HCT116 (cell line): ENCODE data around the gene CPNE8. TPM values are rescaled to one million over a fixed set of nuclear protein-coding genes. Genes with fewer than 3 reads are reported as not detected.

Experiments used
- ATAC-seq: fragments of 200-7000 bp; cut with Tn5 transposase; 2 replicates; pipeline ENCODE4 v1.9.1; 2020; ENCODE audit warnings: mild to moderate bottlenecking, moderate library complexity
- BruUV-seq: library from RNA; stranded (reverse); fragments of 400-500 nt; replicated peaks from 2 replicates; lab custom pipeline; 2021; lab: Mats Ljungman, UMichigan
- CTCF ChIA-PET: fragments of 300-600 bp; sonication (Branson Sonifier 250); formaldehyde crosslinking; loops from one replicate; lab custom pipeline; 2021; ENCODE audit warnings: antibody characterized with exemption; lab: Charles Lee
- POLR2A ChIA-PET: fragments of 300-600, 350-600 bp; sonication (Branson Sonifier 250); formaldehyde crosslinking; loops from one replicate; lab custom pipeline; 2021; ENCODE audit warnings: antibody characterized with exemption; lab: Charles Lee
- RAD21 ChIA-PET, 2 experiments: fragments of 300-600 bp; sonication (Branson Sonifier 250); formaldehyde crosslinking; loops; one replicate each; lab custom pipeline; 2023; ENCODE audit warnings: low total read pairs in 2 of 2; ENCODE audit not compliant: uncharacterized antibody in 2 of 2, unreplicated experiment in 2 of 2, low non-redundant PET in 1 of 2; lab: Charles Lee
- DNase-seq: peaks from one replicate; pipeline ENCODE4 v3.0.0-alpha.2; 2010; ENCODE audit warnings: low read depth, low spot score
- H2AFZ ChIP-seq: fragments of 200-600 bp; shearing (Covaris generic), sonication (generic); 2 replicates; pipeline ENCODE4 v1.6.1; 2017; ENCODE audit warnings: low read depth, mixed run types, mixed read lengths, antibody characterized with exemption, low read length; ENCODE audit not compliant: poor library complexity, severe bottlenecking
- H3K27ac ChIP-seq: 2 replicates; pipeline ENCODE4 v1.5.1; 2012; ENCODE audit warnings: low read depth, low read length
- H3K27me3 ChIP-seq: fragments of 200-600 bp; sonication (generic); 2 replicates; pipeline ENCODE4 v1.6.1; 2016; ENCODE audit warnings: mixed run types, low read length, mixed read lengths; ENCODE audit not compliant: insufficient read depth
- H3K36me3 ChIP-seq, 2 experiments: fragments of 200-500 bp in 1 of 2; fragments of 200-600 bp in 1 of 2; sonication (Bioruptor generic) in 1 of 2; sonication (generic) in 1 of 2; 2 replicates each; pipeline versions ENCODE4 v1.5.1 to v1.6.1; 2014 to 2016; ENCODE audit warnings: low read length in 2 of 2, inconsistent platforms in 1 of 2, mixed read lengths in 1 of 2, mixed run types in 1 of 2; ENCODE audit not compliant: insufficient read depth in 2 of 2, control insufficient read depth in 1 of 2
- H3K4me1 ChIP-seq, 2 experiments: fragments of 200-600 bp in 1 of 2; sonication (generic) in 1 of 2; 2 replicates each; pipeline versions ENCODE4 v1.5.1 to v1.6.1; 2012 to 2017; ENCODE audit warnings: low read length in 2 of 2, inconsistent platforms in 1 of 2, mild to moderate bottlenecking in 1 of 2, mixed read lengths in 1 of 2, mixed run types in 1 of 2, moderate library complexity in 1 of 2; ENCODE audit not compliant: insufficient read depth in 2 of 2, control insufficient read depth in 1 of 2
- H3K4me2 ChIP-seq: fragments of 200-600 bp; sonication (generic); 2 replicates; pipeline ENCODE4 v1.6.1; 2017; ENCODE audit warnings: mixed run types, low read length, mixed read lengths
- H3K4me3 ChIP-seq, 2 experiments: fragments of 200-600 bp in 1 of 2; sonication (generic) in 1 of 2; replicated peaks in 1 of 2; 2 replicates each; pipeline ENCODE4 v1.5.1; 2011 to 2016; ENCODE audit warnings: low read length in 2 of 2, control low read depth in 1 of 2, low read depth in 1 of 2, mild to moderate bottlenecking in 1 of 2, mixed read lengths in 1 of 2, mixed run types in 1 of 2
- H3K79me2 ChIP-seq: fragments of 200-600 bp; sonication (generic); 2 replicates; pipeline ENCODE4 v1.6.1; 2017; ENCODE audit warnings: mild to moderate bottlenecking, mixed run types, low read length, moderate library complexity, mixed read lengths; ENCODE audit not compliant: insufficient read depth
- H3K9ac ChIP-seq: fragments of 200-600 bp; sonication (generic); 2 replicates; pipeline ENCODE4 v1.6.1; 2016; ENCODE audit warnings: low read length, mixed read lengths
- H3K9me2 ChIP-seq: fragments of 200-600 bp; sonication (generic), shearing (Covaris generic); 2 replicates; pipeline ENCODE4 v1.6.1; 2017; ENCODE audit warnings: mixed run types, mild to moderate bottlenecking, moderate library complexity; ENCODE audit not compliant: insufficient read depth
- H3K9me3 ChIP-seq, 2 experiments: fragments of 200-500 bp in 1 of 2; fragments of 200-600 bp in 1 of 2; sonication (Bioruptor generic) in 1 of 2; sonication (generic) in 1 of 2; 2 replicates each; pipeline ENCODE4 v1.6.1; 2014 to 2017; ENCODE audit warnings: low read length in 2 of 2, mixed read lengths in 2 of 2, inconsistent platforms in 1 of 2, low read depth in 1 of 2, mild to moderate bottlenecking in 1 of 2, mixed run types in 1 of 2, moderate library complexity in 1 of 2; ENCODE audit not compliant: control insufficient read depth in 1 of 2, insufficient read depth in 1 of 2
- H4K20me1 ChIP-seq: fragments of 200-600 bp; sonication (generic), shearing (Covaris generic); 2 replicates; pipeline ENCODE4 v1.6.1; 2017; ENCODE audit warnings: mixed run types, mild to moderate bottlenecking, moderate library complexity; ENCODE audit not compliant: insufficient read depth
- ATF3 ChIP-seq: IDR thresholded peaks from 2 replicates; pipeline ENCODE4 v1.6.1; 2012
- CEBPB ChIP-seq: IDR thresholded peaks from 2 replicates; pipeline ENCODE4 v1.6.1; 2012; ENCODE audit warnings: low read depth
- CTCF ChIP-seq, 3 experiments: fragments of 200-600 bp in 1 of 3; sonication (generic) in 1 of 3; IDR thresholded peaks in 2 of 3; conservative IDR thresholded peaks in 1 of 3; 2 replicates each; pipeline ENCODE4 v1.5.1; 2012 to 2017; ENCODE audit warnings: low read depth in 2 of 3, low read length in 2 of 3, antibody characterized with exemption in 1 of 3, borderline replicate concordance in 1 of 3, control low read depth in 1 of 3, mild to moderate bottlenecking in 1 of 3, mixed read lengths in 1 of 3, mixed run types in 1 of 3, moderate library complexity in 1 of 3; ENCODE audit not compliant: insufficient read depth in 1 of 3
- EGR1 ChIP-seq: IDR thresholded peaks from 2 replicates; pipeline ENCODE4 v1.6.1; 2012; ENCODE audit warnings: low read depth
- ELF1 ChIP-seq: IDR thresholded peaks from 2 replicates; pipeline ENCODE4 v1.6.1; 2012; ENCODE audit warnings: low read depth, borderline replicate concordance
- EZH2 ChIP-seq: fragments of 200-600 bp; sonication (generic); IDR thresholded peaks from 2 replicates; pipeline ENCODE4 v1.6.1; 2017; ENCODE audit warnings: antibody characterized with exemption, mixed run types
- FOSL1 ChIP-seq: IDR thresholded peaks from 2 replicates; pipeline ENCODE4 v1.6.1; 2012; ENCODE audit warnings: low read depth
- JUND ChIP-seq: IDR thresholded peaks from 2 replicates; pipeline ENCODE4 v1.6.1; 2012
- MAX ChIP-seq: IDR thresholded peaks from 2 replicates; pipeline ENCODE4 v1.6.1; 2012
- POLR2A ChIP-seq: IDR thresholded peaks from 2 replicates; pipeline ENCODE4 v1.7.0; 2011; ENCODE audit warnings: borderline replicate concordance; ENCODE audit not compliant: insufficient read depth, insufficient read length; ENCODE audit errors: extremely low read depth
- POLR2AphosphoS5 ChIP-seq: IDR thresholded peaks from 2 replicates; pipeline ENCODE4 v1.6.1; 2011; ENCODE audit warnings: mild to moderate bottlenecking, low read depth, low read length, moderate library complexity
- SIN3A ChIP-seq: IDR thresholded peaks from 2 replicates; pipeline ENCODE4 v1.6.1; 2012; ENCODE audit warnings: low read depth
- SP1 ChIP-seq: IDR thresholded peaks from 2 replicates; pipeline ENCODE4 v1.6.1; 2012; ENCODE audit warnings: low read depth
- YY1 ChIP-seq: IDR thresholded peaks from 2 replicates; pipeline ENCODE4 v1.6.1; 2011; ENCODE audit warnings: low read length, low read depth, moderate library complexity, mild to moderate bottlenecking; ENCODE audit not compliant: insufficient replicate concordance; ENCODE audit errors: extremely low read depth
- ZBTB33 ChIP-seq: IDR thresholded peaks from 2 replicates; pipeline ENCODE4 v1.6.1; 2011; ENCODE audit warnings: mild to moderate bottlenecking, low read length, moderate library complexity; ENCODE audit not compliant: insufficient replicate concordance; ENCODE audit errors: extremely low read depth
- ZFX ChIP-seq: fragments of 450-650 bp; IDR thresholded peaks from 2 replicates; pipeline ENCODE4 v1.6.1; 2017
- ZNF274 ChIP-seq: fragments of 200-500 bp; sonication (Bioruptor generic); IDR thresholded peaks from 2 replicates; pipeline ENCODE4 v1.6.1; 2014; ENCODE audit warnings: mild to moderate bottlenecking, low read depth, low read length, inconsistent platforms
- intact Hi-C: fragments of 100-400 bp; cut with micrococcal nuclease; formaldehyde crosslinking; loops from 2 replicates; pipeline ENCODE4 v1.10.0; 2022
- total RNA-seq: library from RNA; stranded (reverse); gene quantifications from one replicate; pipeline ENCODE4 v1.2.1, GENCODE V29; 2021; ENCODE audit not compliant: unreplicated experiment

Gene CPNE8
- total RNA-seq, 1 experiment from 2014 or later, result 14.2 TPM

- TF ChIP-seq JUND, result no peak
- no peak for TF ChIP-seq MAX
- no peak for TF ChIP-seq CEBPB
- no peak for TF ChIP-seq YY1
- no peak for TF ChIP-seq SIN3A
- no peak for TF ChIP-seq SP1
Measured at GRCh38 chr12:38890102-38890855, 15.1 kb downstream of the CPNE8 start (continued).

- DNase-seq, result no peak
- peaks cover 11% of the 10 kb centered on the region; the same call in 1 of the 2 replicates for H3K79me2 ChIP-seq
- no peak overlapping the region for H3K4me2 ChIP-seq
Measured at GRCh38 chr12:38889297-38889815, 16.0 kb downstream of the CPNE8 start.

More at GRCh38 chr12:38889297-38889815, 16.0 kb downstream of the CPNE8 start:
- Histone ChIP-seq H3K27me3 (no peaks in the 10 kb centered on the region), H3K36me3 (no peaks in the 10 kb centered on the region), H2AFZ (no peak overlapping the region), H3K9me3 (no peaks in the 10 kb centered on the region), H3K4me3 (no peak overlapping the region), H3K9ac (no peak overlapping the region), H3K4me1 (peaks cover 0 to 6% of the 10 kb centered on the region in 2 experiments; a peak in 2 of 4 replicates), H4K20me1 (no peaks in the 10 kb centered on the region), H3K27ac (no peak overlapping the region), H3K9me2 (no peaks in the 10 kb centered on the region)
- RAD21 ChIA-PET, result no interaction called here
- POLR2A ChIA-PET, result no interaction called here
- BruUV-seq, result no TSS peak
- intact Hi-C loops, result no loop called here
- CTCF ChIA-PET, result no interaction called here
- TF ChIP-seq CEBPB, result no peak
- no peak for TF ChIP-seq SP1
- TF ChIP-seq EZH2, result no peak
- TF ChIP-seq POLR2A, result no peak
- no peak for TF ChIP-seq ELF1
- no peak for TF ChIP-seq POLR2AphosphoS5
- no peak for TF ChIP-seq ZFX
- TF ChIP-seq EGR1, result no peak
- no peak for TF ChIP-seq ZBTB33
- TF ChIP-seq ATF3, result no peak
- TF ChIP-seq ZNF274, result no peak
- no peak for TF ChIP-seq SIN3A
- TF ChIP-seq FOSL1, result no peak
- no peak for TF ChIP-seq MAX
- no peak for TF ChIP-seq CTCF (IDR thresholded peaks at IDR 0.05 in 2 of 3, conservative IDR thresholded peaks at IDR 0.05 in 1 of 3; ENCODE audit: borderline replicate concordance in 1 of 3, insufficient read depth in 1 of 3, low read depth in 2 of 3, low read length in 2 of 3)
- TF ChIP-seq YY1, result no peak
- no peak for ATAC-seq
